Naive B cell (primary cell): ENCODE measurements around the gene SDK1. TPM values are rescaled to one million over a fixed set of nuclear protein-coding genes. Genes with fewer than 3 reads are reported as not detected.

Experiments
- ATAC-seq, 2 donors: fragments of 150-1000 bp; cut with Tn5 transposase; 2 replicates each; pipeline ENCODE4 v1.10.0; 2021; ENCODE audit warnings: low read depth in 2 of 2, mild to moderate bottlenecking in 2 of 2, moderate library complexity in 2 of 2
- DNase-seq: peaks from one replicate; pipeline ENCODE4 v3.0.0; 2022
- H3K27ac Mint-ChIP-seq, 6 donors: one replicate each; pipeline ENCODE4 v1.8.0; 2020 to 2022; ENCODE audit warnings: mild to moderate bottlenecking in 6 of 6, mixed read lengths in 6 of 6, moderate library complexity in 5 of 6, inconsistent platforms in 2 of 6
- H3K27me3 Mint-ChIP-seq, 3 donors: one replicate each; pipeline ENCODE4 v1.8.0; 2021 to 2022; ENCODE audit warnings: mixed read lengths in 3 of 3, mild to moderate bottlenecking in 1 of 3
- H3K36me3 Mint-ChIP-seq, 2 donors: one replicate each; pipeline ENCODE4 v1.8.0; 2020 to 2022; ENCODE audit warnings: mixed read lengths in 2 of 2, inconsistent platforms in 1 of 2, mild to moderate bottlenecking in 1 of 2
- H3K4me1 Mint-ChIP-seq, 3 donors: one replicate each; pipeline ENCODE4 v1.8.0; 2020 to 2022; ENCODE audit warnings: mixed read lengths in 3 of 3, inconsistent platforms in 1 of 3, mild to moderate bottlenecking in 1 of 3, moderate library complexity in 1 of 3
- H3K4me3 Mint-ChIP-seq, 8 donors: one replicate each; pipeline ENCODE4 v1.8.0; 2020 to 2022; ENCODE audit warnings: mild to moderate bottlenecking in 8 of 8, mixed read lengths in 8 of 8, moderate library complexity in 8 of 8, inconsistent platforms in 2 of 8
- H3K9me3 Mint-ChIP-seq, 7 donors: one replicate each; pipeline ENCODE4 v1.8.0; 2020 to 2022; ENCODE audit warnings: mixed read lengths in 7 of 7, mild to moderate bottlenecking in 5 of 7, inconsistent platforms in 2 of 7, moderate library complexity in 1 of 7
- polyA plus RNA-seq, 6 donors: library from polyadenylated mRNA; unstranded; fragments of 300-500 nt; fragmentation: Illumina TruSeq; gene quantifications; one replicate each; pipeline ENCODE4 v1.2.3, GENCODE V29; 2021; ENCODE audit warnings: low read depth in 6 of 6

Gene SDK1
- polyA plus RNA-seq, 6 donors from 2014 or later: 0.15 to 0.60 (median 0.38) TPM; not detected in 2

GRCh38 chr7:4025210-4025609 is 724.2 kb downstream of the SDK1 start:
- Mint-ChIP-seq H3K4me3 (no peak overlapping the region), H3K27me3 (peaks cover 5 to 19% (median 11%) of the 10 kb centered on the region in 3 donors), H3K9me3 (peaks cover 0 to 14% (median 7%) of the 10 kb centered on the region in 7 donors), H3K4me1 (no peaks in the 10 kb centered on the region), H3K36me3 (peaks cover 0 to 11% of the 10 kb centered on the region in 2 donors), H3K27ac (peak overlapping the region in 1 of 6 donors; percentile 49)
- ATAC-seq (no peak), DNase-seq (no peak)

GRCh38 chr7:4025694-4026615 is 724.9 kb downstream of the SDK1 start:
- H3K4me3 Mint-ChIP-seq: peak overlapping the region in 1 of 8 donors; percentile 2
- no peak for ATAC-seq
- no peak for DNase-seq
- H3K36me3 Mint-ChIP-seq: peaks cover 0 to 3% of the 10 kb centered on the region in 2 donors
- no peaks in the 10 kb centered on the region for H3K4me1 Mint-ChIP-seq
- no peak overlapping the region for H3K27ac Mint-ChIP-seq
- peaks cover 0 to 19% (median 15%) of the 10 kb centered on the region in 3 donors for H3K27me3 Mint-ChIP-seq
- H3K9me3 Mint-ChIP-seq: peaks cover 0 to 7% (median 2%) of the 10 kb centered on the region in 7 donors

GRCh38 chr7:4026941-4027486 is 726.0 kb downstream of the SDK1 start:
- peaks cover 0 to 19% (median 15%) of the 10 kb centered on the region in 3 donors for H3K27me3 Mint-ChIP-seq
- no peaks in the 10 kb centered on the region for H3K36me3 Mint-ChIP-seq
- H3K27ac Mint-ChIP-seq: no peak overlapping the region
- no peak for ATAC-seq
- DNase-seq: no peak
- no peaks in the 10 kb centered on the region for H3K4me1 Mint-ChIP-seq
- H3K4me3 Mint-ChIP-seq: no peak overlapping the region
- no peaks in the 10 kb centered on the region for H3K9me3 Mint-ChIP-seq

DNA sequence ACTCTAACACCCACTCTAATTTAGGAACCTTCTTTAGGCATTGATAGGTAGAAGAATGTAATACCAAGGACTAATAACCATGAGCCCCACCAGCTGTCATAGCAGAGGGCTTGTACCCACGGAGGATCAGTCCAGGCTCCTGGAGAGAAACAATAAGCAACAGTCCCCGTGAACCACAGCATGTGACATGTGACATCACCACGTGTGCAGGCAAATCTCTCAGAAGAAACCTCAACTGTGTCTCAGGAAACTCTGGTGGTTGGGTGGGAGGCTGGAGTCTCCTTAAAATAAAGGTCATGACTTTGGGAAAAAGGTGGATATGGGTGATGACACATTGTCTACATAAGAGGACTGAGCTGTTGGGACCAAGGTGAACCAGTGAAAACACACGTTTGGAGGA is 727.2 kb downstream of the SDK1 start:
- ATAC-seq: no peak
- no peaks in the 10 kb centered on the region for H3K9me3 Mint-ChIP-seq
- no peak for DNase-seq
- peaks cover 0 to 15% (median 15%) of the 10 kb centered on the region in 3 donors for H3K27me3 Mint-ChIP-seq
- H3K27ac Mint-ChIP-seq: no peak overlapping the region
- no peaks in the 10 kb centered on the region for H3K4me1 Mint-ChIP-seq
- no peaks in the 10 kb centered on the region for H3K36me3 Mint-ChIP-seq
- H3K4me3 Mint-ChIP-seq: no peak overlapping the region

DNA sequence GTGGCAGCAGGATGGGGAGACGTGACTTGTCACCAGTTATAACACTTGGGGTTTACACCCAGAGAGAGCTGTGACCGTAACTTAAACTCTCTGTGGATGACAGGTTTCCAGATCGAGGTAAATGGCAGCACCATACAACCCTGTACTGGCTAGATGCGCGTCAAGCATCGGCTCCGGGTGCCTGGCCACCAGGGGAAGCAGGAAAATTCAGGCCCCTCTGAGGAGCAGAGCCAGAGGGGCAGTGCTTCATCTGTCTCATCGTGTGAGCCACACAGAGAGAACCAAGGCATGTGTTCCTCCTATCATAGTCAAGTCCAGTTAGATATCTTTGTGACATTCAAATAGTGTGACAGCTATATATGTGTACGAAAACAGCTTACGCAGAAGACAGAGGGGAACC is 728.9 kb downstream of the SDK1 start:
- no peak overlapping the region for H3K27ac Mint-ChIP-seq
- H3K27me3 Mint-ChIP-seq: peaks cover 0 to 20% (median 15%) of the 10 kb centered on the region in 3 donors
- H3K4me1 Mint-ChIP-seq: no peaks in the 10 kb centered on the region
- no peaks in the 10 kb centered on the region for H3K9me3 Mint-ChIP-seq
- DNase-seq: no peak
- H3K36me3 Mint-ChIP-seq: no peaks in the 10 kb centered on the region
- no peak overlapping the region for H3K4me3 Mint-ChIP-seq
- ATAC-seq: no peak

DNA sequence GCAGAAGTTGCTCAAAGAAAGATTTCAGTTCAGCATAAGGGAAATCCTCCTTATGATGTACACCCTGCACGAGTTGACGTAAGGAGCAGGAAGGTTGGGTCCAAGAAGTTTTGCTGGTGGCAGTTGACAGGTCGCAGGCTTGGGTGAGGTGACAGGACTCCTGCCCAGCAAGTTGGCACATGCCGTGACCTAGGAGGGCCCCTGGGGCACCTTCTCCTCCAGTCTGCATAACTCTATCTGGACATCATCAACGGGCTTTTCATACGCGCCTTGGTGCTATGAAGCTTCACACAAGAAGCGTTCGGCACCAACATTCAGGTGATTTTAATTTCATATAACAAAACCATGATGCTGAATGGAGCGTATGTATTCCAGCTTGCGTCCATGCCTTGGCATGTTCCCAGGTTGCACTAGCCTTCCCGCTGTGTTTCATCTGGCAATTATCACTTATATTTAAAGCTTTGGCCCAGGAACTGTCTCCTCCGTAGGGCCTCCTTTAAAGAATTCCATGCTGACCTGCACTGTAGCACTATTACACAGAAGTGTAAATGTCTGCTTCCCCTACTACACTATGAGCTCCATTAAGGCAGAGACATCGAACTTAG is 729.4 kb downstream of the SDK1 start:
- Mint-ChIP-seq H3K4me3 (no peak overlapping the region), H3K27ac (no peak overlapping the region), H3K4me1 (no peaks in the 10 kb centered on the region), H3K27me3 (peaks cover 0 to 20% (median 15%) of the 10 kb centered on the region in 3 donors), H3K9me3 (no peaks in the 10 kb centered on the region), H3K36me3 (no peaks in the 10 kb centered on the region)
- ATAC-seq (no peak), DNase-seq (no peak)

GRCh38 chr7:4033996-4034395 is 732.9 kb downstream of the SDK1 start:
- DNase-seq: no peak
- ATAC-seq: no peak
- Mint-ChIP-seq H3K4me3 (no peak overlapping the region), H3K36me3 (no peaks in the 10 kb centered on the region), H3K4me1 (no peaks in the 10 kb centered on the region), H3K27me3 (peaks cover 0 to 11% (median 4%) of the 10 kb centered on the region in 3 donors), H3K27ac (no peak overlapping the region), H3K9me3 (no peaks in the 10 kb centered on the region)

DNA sequence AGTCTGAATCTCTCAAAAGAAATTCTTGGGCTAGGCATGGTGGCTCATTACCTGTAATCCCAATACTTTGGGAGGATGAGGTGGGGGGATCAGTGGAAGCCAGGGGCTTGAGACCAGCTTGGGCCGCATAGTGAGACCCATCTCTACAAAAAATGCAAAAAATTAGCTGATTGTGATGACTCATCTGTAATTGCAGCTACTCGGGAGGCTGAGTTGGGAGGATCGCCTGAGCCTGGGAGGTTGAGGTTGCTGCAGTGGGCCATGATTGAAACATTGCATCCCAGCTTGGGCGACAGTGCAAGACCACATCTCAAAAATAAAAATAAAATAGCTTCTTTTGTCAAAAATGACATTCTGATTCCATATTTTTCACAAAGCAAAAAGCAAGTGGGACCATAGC is 736.3 kb downstream of the SDK1 start:
- Mint-ChIP-seq H3K4me3 (no peak overlapping the region), H3K27me3 (peaks cover 0 to 11% (median 0%) of the 10 kb centered on the region in 3 donors), H3K4me1 (no peaks in the 10 kb centered on the region), H3K36me3 (no peaks in the 10 kb centered on the region), H3K9me3 (peaks cover 0 to 2% (median 0%) of the 10 kb centered on the region in 7 donors), H3K27ac (no peak overlapping the region)
- DNase-seq (no peak), ATAC-seq (no peak)

GRCh38 chr7:4037877-4038276 is 736.8 kb downstream of the SDK1 start:
- Mint-ChIP-seq H3K27ac (no peak overlapping the region), H3K9me3 (peaks cover 0 to 2% (median 0%) of the 10 kb centered on the region in 7 donors), H3K4me1 (no peaks in the 10 kb centered on the region), H3K27me3 (peaks cover 0 to 11% (median 0%) of the 10 kb centered on the region in 3 donors), H3K36me3 (no peaks in the 10 kb centered on the region), H3K4me3 (no peak overlapping the region)
- ATAC-seq: no peak
- DNase-seq: no peak

DNA sequence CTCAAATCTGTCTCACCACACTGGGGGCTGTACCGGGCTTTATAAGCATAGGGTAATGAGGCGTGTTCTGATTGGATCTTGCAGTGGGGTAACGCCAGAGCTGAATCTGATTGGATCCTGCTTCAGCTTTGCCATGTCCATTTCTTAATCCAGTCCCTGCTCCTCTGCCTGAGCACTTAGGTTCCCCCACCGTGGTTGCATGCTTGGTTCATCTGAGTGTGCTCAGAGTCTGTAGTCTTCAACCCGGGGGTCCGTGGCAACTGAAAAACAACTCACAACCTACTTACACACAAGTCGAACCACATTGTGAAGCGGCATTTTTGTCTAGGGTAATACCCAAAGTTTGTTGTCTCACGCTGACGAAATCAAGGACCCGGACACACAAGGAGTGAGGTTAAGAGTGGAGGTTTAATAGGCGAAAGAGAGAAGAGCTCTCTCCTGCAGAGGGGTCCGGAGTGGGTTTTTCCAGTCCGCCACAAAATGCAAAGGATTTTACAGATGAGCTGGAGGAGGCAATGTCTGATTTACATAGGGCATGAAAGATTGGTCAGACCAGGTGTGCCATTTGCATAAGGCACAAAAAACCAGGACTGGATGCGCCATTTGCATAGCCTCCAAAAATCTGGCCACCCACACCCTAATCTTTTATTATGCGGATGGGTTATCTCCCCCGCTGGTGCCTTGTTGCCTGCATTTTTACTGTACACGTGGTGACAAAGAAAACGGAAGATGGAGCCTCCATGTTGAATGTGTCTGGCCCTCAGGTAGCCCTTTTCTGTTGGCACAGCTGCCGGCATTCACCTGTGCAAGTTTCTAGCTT is 739.3 kb downstream of the SDK1 start:
- ATAC-seq (no peak), DNase-seq (no peak)
- no peak overlapping the region for H3K27ac Mint-ChIP-seq
- no peaks in the 10 kb centered on the region for H3K36me3 Mint-ChIP-seq
- H3K27me3 Mint-ChIP-seq: peaks cover 0 to 5% (median 0%) of the 10 kb centered on the region in 3 donors
- H3K9me3 Mint-ChIP-seq: peaks cover 0 to 2% (median 0%) of the 10 kb centered on the region in 7 donors
- H3K4me1 Mint-ChIP-seq: peaks cover 0 to 12% (median 5%) of the 10 kb centered on the region in 3 donors
- no peak overlapping the region for H3K4me3 Mint-ChIP-seq

DNA sequence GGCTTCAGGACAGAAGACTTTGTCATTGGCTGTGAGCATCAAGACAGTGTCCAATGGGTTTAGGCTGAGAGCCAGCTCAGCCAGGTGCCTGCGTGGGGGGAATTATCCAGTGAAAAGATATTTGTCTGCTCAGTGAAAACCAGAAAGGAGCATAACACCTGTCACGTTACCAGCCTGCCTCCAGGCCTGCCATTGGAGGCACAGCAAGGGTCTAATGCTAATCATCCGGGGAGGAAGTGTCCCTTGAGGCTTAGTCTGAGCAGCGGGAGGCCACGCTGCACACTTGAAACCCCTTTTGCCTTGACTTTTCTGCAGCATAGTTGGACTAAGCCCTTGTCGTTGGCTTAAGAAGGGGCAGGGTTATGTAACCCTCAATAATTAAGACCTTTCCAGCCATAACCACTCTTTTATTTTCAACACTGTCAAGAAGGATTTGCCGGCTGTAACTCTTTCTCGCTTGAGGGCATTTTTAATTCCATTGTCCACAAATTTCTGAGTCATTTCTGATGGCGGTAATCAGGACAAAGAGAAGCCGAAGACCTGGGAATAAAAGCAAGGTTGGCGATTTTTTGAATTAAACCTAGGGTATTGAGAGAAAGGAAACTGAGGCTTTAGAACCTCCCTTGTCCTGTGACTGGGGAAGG is 741.5 kb downstream of the SDK1 start:
- H3K36me3 Mint-ChIP-seq: no peaks in the 10 kb centered on the region
- H3K9me3 Mint-ChIP-seq: peaks cover 0 to 2% (median 0%) of the 10 kb centered on the region in 7 donors
- H3K27me3 Mint-ChIP-seq: peaks cover 0 to 5% (median 0%) of the 10 kb centered on the region in 3 donors
- H3K4me3 Mint-ChIP-seq: no peak overlapping the region
- DNase-seq: no peak
- peak overlapping the region in 2 of 6 donors; percentile 22 to 27 for H3K27ac Mint-ChIP-seq
- H3K4me1 Mint-ChIP-seq: peaks cover 0 to 12% (median 5%) of the 10 kb centered on the region in 3 donors
- ATAC-seq: no peak

DNA sequence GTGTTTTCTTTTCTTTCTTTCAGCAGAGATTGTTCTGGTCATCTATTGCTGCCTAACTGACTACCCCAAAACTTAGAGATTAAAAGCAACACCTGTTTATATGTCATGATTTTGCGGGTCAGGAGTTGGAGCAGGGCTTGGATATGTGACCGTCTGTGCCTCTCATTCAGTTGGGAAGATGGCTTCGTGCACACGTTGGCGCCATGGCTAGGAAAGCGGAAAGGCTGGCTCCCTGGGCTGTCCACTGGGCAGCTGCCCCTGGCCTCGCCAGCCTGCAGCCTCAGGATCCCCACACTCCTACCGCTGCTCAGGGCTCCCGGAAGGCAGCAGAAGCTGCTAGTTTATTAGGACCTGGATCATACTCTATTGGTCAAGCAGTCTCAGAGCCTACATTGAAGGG is 742.9 kb downstream of the SDK1 start:
- Mint-ChIP-seq H3K27me3 (peaks cover 0 to 5% (median 0%) of the 10 kb centered on the region in 3 donors), H3K27ac (no peak overlapping the region), H3K36me3 (no peaks in the 10 kb centered on the region), H3K4me1 (peaks cover 0 to 12% (median 5%) of the 10 kb centered on the region in 3 donors), H3K9me3 (peaks cover 0 to 2% (median 0%) of the 10 kb centered on the region in 7 donors), H3K4me3 (peak overlapping the region in 1 of 8 donors; percentile 35)
- DNase-seq (no peak), ATAC-seq (no peak)
